ENCODE measurements around the gene ZNF212. TPM values are rescaled to one million over a fixed set of nuclear protein-coding genes. Genes with fewer than 3 reads are reported as not detected.

ZNF212 gene
- total RNA-seq, 4 donors from 2014 or later, result 6.7 to 12.5 (median 9.7) TPM

- no peak for DNase-seq
Measured at GRCh38 chr7:149291036-149291780, 51.8 kb downstream of the ZNF212 start.

GRCh38 chr7:149291781-149292461 lies 52.5 kb downstream of the ZNF212 start:
- H3K27me3 ChIP-seq, result no peaks in the 10 kb centered on the region
- WGBS, 2 donors, result 91% methylated on average over 16 of the region's 16 CpGs
- intact Hi-C loops (cut with DNase I), result no loop called here
- TF ChIP-seq CTCF (IDR thresholded peaks at IDR 0.05), result no peak
- no peak for TF ChIP-seq POLR2A (IDR thresholded peaks at IDR 0.05)
- no peak overlapping the region for H3K4me3 ChIP-seq (replicated peaks in 1 of 3)
- DNase-seq, result no peak
- no peaks in the 10 kb centered on the region for H3K4me1 ChIP-seq
- H3K9me3 ChIP-seq, result no peaks in the 10 kb centered on the region
- no peak overlapping the region for H3K27ac ChIP-seq
- H3K36me3 ChIP-seq, result peaks cover 0 to 2% of the 10 kb centered on the region in 2 donors

More at GRCh38 chr7:149291036-149291780, 51.8 kb downstream of the ZNF212 start:
- TF ChIP-seq POLR2A (IDR thresholded peaks at IDR 0.05) (no peak), CTCF (IDR thresholded peaks at IDR 0.05) (no peak)
- Histone ChIP-seq H3K4me3 (replicated peaks in 1 of 3) (no peak overlapping the region), H3K4me1 (no peaks in the 10 kb centered on the region), H3K27me3 (no peaks in the 10 kb centered on the region), H3K27ac (no peak overlapping the region), H3K9me3 (no peaks in the 10 kb centered on the region), H3K36me3 (peaks cover 0 to 2% of the 10 kb centered on the region in 2 donors)
- intact Hi-C loops (cut with DNase I), result no loop called here
- WGBS, 2 donors, result 92 to 95% methylated on average over 10 to 13 of the region's 13 CpGs

- intact Hi-C loops (cut with DNase I), result no loop called here
- DNase-seq, result no peak
- WGBS, 2 donors, result 78 to 81% methylated on average over 9 of the region's 9 CpGs
- H3K27me3 ChIP-seq, result no peaks in the 10 kb centered on the region
- H3K27ac ChIP-seq, result no peak overlapping the region
- TF ChIP-seq CTCF (IDR thresholded peaks at IDR 0.05) (no peak), POLR2A (IDR thresholded peaks at IDR 0.05) (no peak)
- H3K36me3 ChIP-seq, result peaks cover 0 to 2% of the 10 kb centered on the region in 2 donors
- no peaks in the 10 kb centered on the region for H3K4me1 ChIP-seq
- no peaks in the 10 kb centered on the region for H3K9me3 ChIP-seq
- no peak overlapping the region for H3K4me3 ChIP-seq (replicated peaks in 1 of 3)
Measured at GRCh38 chr7:149292462-149292823, 53.0 kb downstream of the ZNF212 start.

- 96 to 98% methylated on average over 8 of the region's 9 CpGs for WGBS, 2 donors
Measured at GRCh38 chr7:149293338-149293737, 53.9 kb downstream of the ZNF212 start.

More at GRCh38 chr7:149293338-149293737, 53.9 kb downstream of the ZNF212 start:
- no peak for DNase-seq
- no peaks in the 10 kb centered on the region for H3K27me3 ChIP-seq
- H3K27ac ChIP-seq, result no peak overlapping the region
- TF ChIP-seq CTCF (IDR thresholded peaks at IDR 0.05), result no peak
- no peak for TF ChIP-seq POLR2A (IDR thresholded peaks at IDR 0.05)
- H3K4me3 ChIP-seq (replicated peaks in 1 of 3), result no peak overlapping the region
- intact Hi-C loops (cut with DNase I), result no loop called here
- H3K9me3 ChIP-seq, result no peaks in the 10 kb centered on the region
- peaks cover 0 to 2% of the 10 kb centered on the region in 2 donors for H3K36me3 ChIP-seq
- no peaks in the 10 kb centered on the region for H3K4me1 ChIP-seq
